Ishikawa (cell line): ENCODE measurements around the gene HLA-E.

Experiments used
- CEBPB ChIP-seq: IDR thresholded peaks from 2 replicates; pipeline ENCODE4 v1.6.1; 2012
- CREB1 ChIP-seq: IDR thresholded peaks from 2 replicates; pipeline ENCODE4 v1.6.1; 2012; ENCODE audit warnings: low read depth
- EGR1 ChIP-seq: IDR thresholded peaks from 2 replicates; pipeline ENCODE4 v1.6.1; 2012
- EP300 ChIP-seq: IDR thresholded peaks from 2 replicates; pipeline ENCODE4 v1.6.1; 2012; ENCODE audit warnings: borderline replicate concordance
- FOXM1 ChIP-seq: IDR thresholded peaks from 2 replicates; pipeline ENCODE4 v1.6.1; 2012; ENCODE audit warnings: low read depth, borderline replicate concordance
- NFIC ChIP-seq: IDR thresholded peaks from 2 replicates; pipeline ENCODE4 v1.6.1; 2012
- RAD21 ChIP-seq: IDR thresholded peaks from 2 replicates; pipeline ENCODE4 v1.6.1; 2012; ENCODE audit warnings: low read depth
- TAF1 ChIP-seq: IDR thresholded peaks from 2 replicates; pipeline ENCODE4 v1.6.1; 2012; ENCODE audit warnings: low read depth, mild to moderate bottlenecking
- TCF12 ChIP-seq: IDR thresholded peaks from 2 replicates; pipeline ENCODE4 v1.6.1; 2012; ENCODE audit warnings: low read depth
- TEAD4 ChIP-seq: IDR thresholded peaks from 2 replicates; pipeline ENCODE4 v1.6.1; 2012
- YY1 ChIP-seq: IDR thresholded peaks from 2 replicates; pipeline ENCODE4 v1.6.1; 2012; ENCODE audit warnings: low read depth
- ZBTB7A ChIP-seq: IDR thresholded peaks from 2 replicates; pipeline ENCODE4 v1.6.1; 2012; ENCODE audit warnings: low read depth
- TF ChIP-seq, protein P1 (sequence below): IDR thresholded peaks from 2 replicates; pipeline ENCODE4 v1.6.1; 2012
- TF ChIP-seq, protein P2 (sequence below): IDR thresholded peaks from 2 replicates; pipeline ENCODE4 v1.6.1; 2012; ENCODE audit warnings: low read depth, mild to moderate bottlenecking
- TF ChIP-seq, protein P3 (sequence below): IDR thresholded peaks from 2 replicates; pipeline ENCODE4 v1.6.1; 2012

HLA-E gene

DNA sequence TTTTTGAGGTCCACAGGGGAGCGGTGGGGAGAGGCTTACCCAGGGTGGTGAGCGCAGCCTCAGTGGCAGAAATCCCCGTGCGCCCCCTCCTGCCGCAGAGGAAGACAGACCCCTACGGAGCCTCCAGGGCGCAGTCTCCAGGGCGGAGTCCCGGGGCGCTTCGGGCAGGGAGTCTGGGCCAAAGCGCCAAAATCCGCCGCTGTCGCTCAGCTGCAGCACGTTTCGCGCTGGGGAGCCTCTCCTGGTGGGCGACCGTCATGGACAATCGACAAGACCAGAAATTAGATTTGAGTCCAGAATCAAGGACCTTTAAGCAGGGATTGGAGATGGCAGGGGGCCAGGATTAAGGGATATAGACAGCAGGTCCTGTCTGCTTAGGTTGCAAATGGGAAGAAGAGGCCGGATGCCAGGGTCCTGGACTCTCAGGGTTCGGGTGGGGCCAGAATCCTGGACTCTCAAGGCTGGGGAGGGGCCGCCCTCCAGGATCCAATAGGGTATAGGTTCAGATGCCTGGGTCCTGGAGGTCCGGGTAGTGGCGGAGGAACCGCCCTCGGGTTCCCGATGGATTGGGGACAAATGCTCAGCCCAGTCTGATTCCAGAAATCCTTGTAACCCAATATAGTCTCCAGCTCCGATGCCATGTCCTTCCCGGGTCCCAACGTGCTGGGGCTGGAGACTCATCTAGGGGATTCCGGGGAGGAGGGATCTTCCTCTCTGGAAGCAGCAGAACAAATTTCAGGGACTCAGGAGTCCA, 7.9 kb upstream of the HLA-E start:
- TF ChIP-seq TCF12 (no peak), TEAD4 (no peak), YY1 (no peak)

DNA sequence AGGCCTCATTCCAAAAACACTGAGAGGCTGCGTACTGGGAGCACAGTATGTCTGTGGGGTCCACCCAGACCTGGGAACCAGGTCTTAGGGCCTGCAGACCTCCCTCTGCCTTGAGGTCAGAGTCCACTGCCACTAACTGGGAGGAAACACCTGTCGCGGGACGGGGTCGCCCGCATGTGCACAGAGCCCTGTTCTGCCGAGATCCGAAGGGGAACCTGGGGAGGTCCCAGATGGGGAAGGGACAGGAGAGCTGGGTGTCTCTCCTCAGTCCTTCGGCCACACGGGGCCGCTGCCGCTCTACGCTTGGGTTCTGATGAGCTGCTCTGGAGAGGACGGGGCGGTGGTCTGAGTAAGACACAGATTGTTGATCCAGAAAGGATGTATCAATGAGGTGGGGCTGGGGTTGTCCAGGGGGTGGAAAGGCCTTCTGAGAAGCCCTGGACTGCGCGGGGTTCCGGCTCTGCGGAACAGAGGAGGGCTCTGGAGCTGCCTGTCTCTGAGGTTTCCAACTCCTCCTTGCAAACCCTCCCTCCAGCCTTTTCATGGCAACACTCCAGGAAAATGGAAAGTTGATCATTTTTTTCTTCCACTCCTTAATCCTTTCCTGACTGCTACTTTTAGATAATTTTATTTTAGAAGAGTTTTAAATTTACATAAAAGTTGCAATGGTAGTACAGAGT, 7.2 kb upstream of the HLA-E start:
- peak; percentile 81 for TF ChIP-seq RAD21

DNA sequence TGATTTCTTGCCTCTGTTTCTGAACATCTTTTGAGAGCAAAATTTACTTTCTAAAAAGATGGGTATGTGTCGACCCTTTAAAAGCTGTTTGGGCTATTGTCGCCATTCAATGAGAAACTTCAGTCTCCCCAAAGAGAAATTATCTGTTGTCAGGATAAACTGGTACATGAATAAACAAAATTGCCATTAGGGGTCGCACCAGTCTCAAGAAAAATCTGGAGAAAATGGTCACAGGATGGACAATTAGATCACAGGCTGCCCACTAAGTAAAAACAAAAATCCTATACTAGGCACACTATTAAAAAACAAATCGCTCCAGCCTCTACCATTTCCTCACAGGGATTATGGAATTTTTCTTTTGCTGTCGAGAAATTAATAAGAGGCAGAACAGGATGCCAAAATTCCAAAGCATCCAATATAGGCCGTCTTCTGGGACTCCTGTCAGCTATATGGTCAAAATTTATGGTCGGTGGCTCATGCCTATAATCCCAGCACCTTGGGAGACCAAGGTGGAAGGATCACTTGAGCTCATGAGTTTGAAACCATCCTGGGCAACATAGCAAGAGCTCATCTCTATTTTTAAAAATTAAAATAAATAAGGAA, 5.5 kb upstream of the HLA-E start:
- TF ChIP-seq TCF12 (no peak), RAD21 (peak; percentile 76)

DNA sequence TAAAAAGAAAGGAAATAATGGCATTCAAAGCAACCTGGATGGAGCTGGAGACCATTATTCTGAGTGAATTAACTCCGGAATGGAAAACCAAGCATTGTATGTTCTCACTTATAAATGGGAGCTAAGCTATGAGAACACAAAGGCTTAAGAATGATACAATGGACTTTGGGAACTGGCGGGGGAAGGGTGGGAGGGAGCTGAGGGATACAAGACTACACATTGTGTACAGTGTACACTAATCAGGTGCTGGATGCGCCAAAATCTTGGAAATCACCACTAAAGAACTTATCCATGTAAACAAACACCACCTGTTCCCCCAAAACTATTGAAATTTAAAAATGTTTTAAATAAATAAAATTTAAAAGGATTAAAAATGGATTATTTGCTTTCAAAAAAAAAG, 4.1 kb upstream of the HLA-E start:
- TF ChIP-seq TAF1 = no peak
- no peak for TF ChIP-seq YY1
- no peak for TF ChIP-seq NFIC
- TF ChIP-seq EP300 = no peak
- no peak for TF ChIP-seq RAD21
- no peak for TF ChIP-seq TCF12
- TF ChIP-seq CEBPB = no peak
- TF ChIP-seq, protein P1, sequence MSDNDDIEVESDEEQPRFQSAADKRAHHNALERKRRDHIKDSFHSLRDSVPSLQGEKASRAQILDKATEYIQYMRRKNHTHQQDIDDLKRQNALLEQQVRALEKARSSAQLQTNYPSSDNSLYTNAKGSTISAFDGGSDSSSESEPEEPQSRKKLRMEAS = no peak
- TF ChIP-seq, protein P2, sequence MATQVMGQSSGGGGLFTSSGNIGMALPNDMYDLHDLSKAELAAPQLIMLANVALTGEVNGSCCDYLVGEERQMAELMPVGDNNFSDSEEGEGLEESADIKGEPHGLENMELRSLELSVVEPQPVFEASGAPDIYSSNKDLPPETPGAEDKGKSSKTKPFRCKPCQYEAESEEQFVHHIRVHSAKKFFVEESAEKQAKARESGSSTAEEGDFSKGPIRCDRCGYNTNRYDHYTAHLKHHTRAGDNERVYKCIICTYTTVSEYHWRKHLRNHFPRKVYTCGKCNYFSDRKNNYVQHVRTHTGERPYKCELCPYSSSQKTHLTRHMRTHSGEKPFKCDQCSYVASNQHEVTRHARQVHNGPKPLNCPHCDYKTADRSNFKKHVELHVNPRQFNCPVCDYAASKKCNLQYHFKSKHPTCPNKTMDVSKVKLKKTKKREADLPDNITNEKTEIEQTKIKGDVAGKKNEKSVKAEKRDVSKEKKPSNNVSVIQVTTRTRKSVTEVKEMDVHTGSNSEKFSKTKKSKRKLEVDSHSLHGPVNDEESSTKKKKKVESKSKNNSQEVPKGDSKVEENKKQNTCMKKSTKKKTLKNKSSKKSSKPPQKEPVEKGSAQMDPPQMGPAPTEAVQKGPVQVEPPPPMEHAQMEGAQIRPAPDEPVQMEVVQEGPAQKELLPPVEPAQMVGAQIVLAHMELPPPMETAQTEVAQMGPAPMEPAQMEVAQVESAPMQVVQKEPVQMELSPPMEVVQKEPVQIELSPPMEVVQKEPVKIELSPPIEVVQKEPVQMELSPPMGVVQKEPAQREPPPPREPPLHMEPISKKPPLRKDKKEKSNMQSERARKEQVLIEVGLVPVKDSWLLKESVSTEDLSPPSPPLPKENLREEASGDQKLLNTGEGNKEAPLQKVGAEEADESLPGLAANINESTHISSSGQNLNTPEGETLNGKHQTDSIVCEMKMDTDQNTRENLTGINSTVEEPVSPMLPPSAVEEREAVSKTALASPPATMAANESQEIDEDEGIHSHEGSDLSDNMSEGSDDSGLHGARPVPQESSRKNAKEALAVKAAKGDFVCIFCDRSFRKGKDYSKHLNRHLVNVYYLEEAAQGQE = no peak
- TF ChIP-seq, protein P3, sequence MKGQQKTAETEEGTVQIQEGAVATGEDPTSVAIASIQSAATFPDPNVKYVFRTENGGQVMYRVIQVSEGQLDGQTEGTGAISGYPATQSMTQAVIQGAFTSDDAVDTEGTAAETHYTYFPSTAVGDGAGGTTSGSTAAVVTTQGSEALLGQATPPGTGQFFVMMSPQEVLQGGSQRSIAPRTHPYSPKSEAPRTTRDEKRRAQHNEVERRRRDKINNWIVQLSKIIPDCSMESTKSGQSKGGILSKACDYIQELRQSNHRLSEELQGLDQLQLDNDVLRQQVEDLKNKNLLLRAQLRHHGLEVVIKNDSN = no peak

DNA sequence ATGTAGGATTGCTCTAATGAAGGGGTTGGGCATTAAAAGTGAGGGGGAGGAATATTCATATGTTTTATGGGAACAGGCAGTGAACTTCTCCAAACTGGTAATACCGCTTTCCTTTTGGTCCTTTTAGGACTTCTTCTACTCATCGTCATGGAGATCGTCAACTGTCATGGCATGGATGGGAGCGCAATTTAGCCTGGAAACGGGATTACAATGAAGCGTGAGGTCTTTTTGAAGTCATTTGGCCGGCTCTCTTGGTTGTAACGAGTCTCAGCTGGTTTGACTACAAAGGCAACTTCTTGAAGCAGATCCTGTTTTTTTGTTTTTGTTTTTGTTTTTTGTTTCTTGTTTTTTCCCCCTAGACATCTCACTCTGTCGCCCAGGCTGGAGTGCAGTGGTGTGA, 1.4 kb upstream of the HLA-E start:
- TF ChIP-seq TEAD4 = no peak
- TF ChIP-seq CREB1 = no peak
- no peak for TF ChIP-seq TCF12
- no peak for TF ChIP-seq EP300
- no peak for TF ChIP-seq EGR1
- no peak for TF ChIP-seq FOXM1
- TF ChIP-seq, protein P2 = no peak
- no peak for TF ChIP-seq RAD21
- no peak for TF ChIP-seq ZBTB7A

DNA sequence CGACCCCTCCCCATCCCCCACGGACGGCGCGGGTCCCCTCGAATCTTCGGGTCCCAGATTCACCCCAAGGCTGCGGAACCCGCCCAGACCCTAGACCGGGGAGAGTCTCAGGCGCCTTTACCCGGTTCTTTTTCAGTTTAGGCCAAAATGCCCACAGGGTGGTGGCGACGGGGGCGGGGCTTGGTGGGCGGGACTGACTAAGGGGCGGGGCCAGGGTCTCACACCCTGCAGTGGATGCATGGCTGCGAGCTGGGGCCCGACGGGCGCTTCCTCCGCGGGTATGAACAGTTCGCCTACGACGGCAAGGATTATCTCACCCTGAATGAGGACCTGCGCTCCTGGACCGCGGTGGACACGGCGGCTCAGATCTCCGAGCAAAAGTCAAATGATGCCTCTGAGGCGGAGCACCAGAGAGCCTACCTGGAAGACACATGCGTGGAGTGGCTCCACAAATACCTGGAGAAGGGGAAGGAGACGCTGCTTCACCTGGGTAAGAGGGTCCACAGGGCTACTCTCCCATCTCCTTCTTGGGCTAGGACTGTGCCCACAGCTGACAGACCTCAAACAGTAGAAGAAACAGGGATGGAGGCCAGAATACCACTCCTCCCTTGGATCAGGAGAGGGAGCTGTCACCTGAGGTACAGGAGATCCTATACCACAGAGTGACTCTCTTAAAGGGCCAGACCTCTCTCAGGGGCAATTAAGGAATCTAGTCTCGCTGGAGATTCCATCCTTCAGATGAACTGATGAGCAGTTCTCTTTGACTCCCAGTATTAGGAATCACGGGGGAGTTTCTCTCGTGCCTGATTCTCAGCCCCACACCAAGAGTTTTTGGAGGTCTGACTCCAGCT, 942 bp downstream of the HLA-E start:
- TF ChIP-seq FOXM1 (no peak), NFIC (no peak)
- TF ChIP-seq, protein P1 = peak; percentile 65; the same call in 1 of the 2 replicates
